Fibroblast of lung (primary cell): ENCODE data around the gene HPSE2. TPM values are rescaled to one million over a fixed set of nuclear protein-coding genes. Genes with fewer than 3 reads are reported as not detected.

Experiments used
- DNase-seq, 2 donors: peaks; one replicate each; pipeline versions ENCODE4 v3.0.0 to v3.0.0-alpha.2; 2010; ENCODE audit warnings: low read depth in 2 of 2
- H2AFZ ChIP-seq: 2 replicates; pipeline ENCODE4 v1.5.1; 2012; ENCODE audit warnings: low read length, control low read depth, inconsistent platforms
- H3K27ac ChIP-seq: 2 replicates; pipeline ENCODE4 v1.5.1; 2011; ENCODE audit warnings: low read length, control low read depth; ENCODE audit not compliant: insufficient read depth
- H3K27me3 ChIP-seq: 2 replicates; pipeline ENCODE4 v1.5.1; 2011; ENCODE audit warnings: mild to moderate bottlenecking, low read length; ENCODE audit not compliant: control insufficient read depth, insufficient read depth
- H3K36me3 ChIP-seq: 2 replicates; pipeline ENCODE4 v1.5.1; 2011; ENCODE audit warnings: low read length; ENCODE audit not compliant: control insufficient read depth, insufficient read depth
- H3K4me1 ChIP-seq: 2 replicates; pipeline ENCODE4 v1.5.1; 2011; ENCODE audit warnings: low read length; ENCODE audit not compliant: control insufficient read depth, insufficient read depth; ENCODE audit errors: extremely low read depth
- H3K4me2 ChIP-seq: 2 replicates; pipeline ENCODE4 v1.5.1; 2011; ENCODE audit warnings: low read length, control low read depth; ENCODE audit not compliant: insufficient read depth; ENCODE audit errors: extremely low read depth
- H3K4me3 ChIP-seq, 4 experiments: fragments of 200-600 bp in 1 of 4; sonication (generic) in 1 of 4; replicated peaks in 1 of 4; 2 replicates each; pipeline ENCODE4 v1.5.1; 2011 to 2016; ENCODE audit warnings: low read length in 4 of 4, low read depth in 3 of 4, mild to moderate bottlenecking in 3 of 4, control low read depth in 2 of 4, inconsistent platforms in 1 of 4, mixed read lengths in 1 of 4; ENCODE audit not compliant: insufficient read depth in 1 of 4; ENCODE audit errors: control extremely low read depth in 1 of 4
- H3K79me2 ChIP-seq: 2 replicates; pipeline ENCODE4 v1.5.1; 2012; ENCODE audit warnings: mild to moderate bottlenecking, low read length, inconsistent platforms; ENCODE audit not compliant: control insufficient read depth, insufficient read depth
- H3K9ac ChIP-seq: 2 replicates; pipeline ENCODE4 v1.5.1; 2011; ENCODE audit warnings: mild to moderate bottlenecking, low read length, control low read depth; ENCODE audit not compliant: insufficient read depth
- H3K9me3 ChIP-seq: 2 replicates; pipeline ENCODE4 v1.5.1; 2012; ENCODE audit warnings: low read depth, low read length; ENCODE audit not compliant: control insufficient read depth, insufficient read depth
- H4K20me1 ChIP-seq: 2 replicates; pipeline ENCODE4 v1.5.1; 2011; ENCODE audit warnings: low read length; ENCODE audit not compliant: control insufficient read depth, insufficient read depth; ENCODE audit errors: extremely low read depth
- CTCF ChIP-seq, 2 donors: IDR thresholded peaks in 1 of 2; conservative IDR thresholded peaks in 1 of 2; 1 replicate in 1 of 2; 2 replicates in 1 of 2; pipeline ENCODE4 v1.5.1; 2011 to 2012; ENCODE audit warnings: low read length in 2 of 2, control low read depth in 1 of 2, inconsistent platforms in 1 of 2, low read depth in 1 of 2, mild to moderate bottlenecking in 1 of 2
- EZH2 ChIP-seq: IDR thresholded peaks from 2 replicates; pipeline ENCODE4 v1.5.1; 2012; ENCODE audit warnings: low read length, control low read depth, mild to moderate bottlenecking; ENCODE audit errors: missing control alignments
- polyA plus RNA-seq, 2 donors: library from polyadenylated mRNA; depleted of rRNA in 1 of 2; stranded (reverse) in 1 of 2; unstranded in 1 of 2; fragments of >200 nt; gene quantifications; 2 replicates each; pipeline ENCODE4 v1.2.1, GENCODE V29; 2011 to 2012; ENCODE audit warnings: missing spikeins in 1 of 2
- total RNA-seq: library from RNA; depleted of rRNA; stranded (reverse); fragments of >200 nt; gene quantifications from 2 replicates; pipeline ENCODE4 v1.2.1, GENCODE V29; 2014

The HPSE2 gene
- total and polyA plus RNA-seq, 2 donors (not counting 1 experiment from before 2014, with no cell fraction given), result 0.02 to 0.17 TPM

- H3K27ac ChIP-seq, result no peak overlapping the region
- DNase-seq, result no peak
- H3K27me3 ChIP-seq, result no peaks in the 10 kb centered on the region
- H3K4me2 ChIP-seq, result no peak overlapping the region
- no peak overlapping the region for H3K4me3 ChIP-seq
- H3K4me1 ChIP-seq, result no peaks in the 10 kb centered on the region
- no peaks in the 10 kb centered on the region for H4K20me1 ChIP-seq
- no peak overlapping the region for H3K9ac ChIP-seq
- no peak overlapping the region for H2AFZ ChIP-seq
- no peaks in the 10 kb centered on the region for H3K9me3 ChIP-seq
- TF ChIP-seq CTCF (conservative IDR thresholded peaks at IDR 0.05 in 1 of 2, IDR thresholded peaks at IDR 0.05 in 1 of 2; ENCODE audit: low read depth in 1 of 2, low read length in 2 of 2), result no peak
- H3K79me2 ChIP-seq, result no peaks in the 10 kb centered on the region
- H3K36me3 ChIP-seq, result no peaks in the 10 kb centered on the region
These were observed 646.6 kb downstream of the HPSE2 start for GRCh38 chr10:98589007-98589406.

GRCh38 chr10:98587156-98587837 is 648.4 kb downstream of the HPSE2 start:
- no peak overlapping the region for H3K4me2 ChIP-seq
- no peaks in the 10 kb centered on the region for H3K79me2 ChIP-seq
- H3K36me3 ChIP-seq, result no peaks in the 10 kb centered on the region
- DNase-seq, result no peak
- no peaks in the 10 kb centered on the region for H4K20me1 ChIP-seq
- TF ChIP-seq CTCF (conservative IDR thresholded peaks at IDR 0.05 in 1 of 2, IDR thresholded peaks at IDR 0.05 in 1 of 2; ENCODE audit: low read depth in 1 of 2, low read length in 2 of 2) (no peak), EZH2 (no peak)
- no peak overlapping the region for H3K4me3 ChIP-seq
- no peak overlapping the region for H3K9ac ChIP-seq
- H3K9me3 ChIP-seq, result no peaks in the 10 kb centered on the region
- no peaks in the 10 kb centered on the region for H3K27me3 ChIP-seq
- no peaks in the 10 kb centered on the region for H3K4me1 ChIP-seq
- H3K27ac ChIP-seq, result no peak overlapping the region
- no peak overlapping the region for H2AFZ ChIP-seq

GRCh38 chr10:98586096-98586495 is 649.6 kb downstream of the HPSE2 start:
- Histone ChIP-seq H3K4me1 (no peaks in the 10 kb centered on the region), H3K9ac (no peak overlapping the region), H3K4me3 (no peak overlapping the region), H3K4me2 (no peak overlapping the region), H3K27me3 (no peaks in the 10 kb centered on the region), H2AFZ (no peak overlapping the region), H3K36me3 (no peaks in the 10 kb centered on the region), H4K20me1 (no peaks in the 10 kb centered on the region), H3K27ac (no peak overlapping the region), H3K79me2 (no peaks in the 10 kb centered on the region), H3K9me3 (no peaks in the 10 kb centered on the region)
- TF ChIP-seq EZH2, result no peak
- TF ChIP-seq CTCF (conservative IDR thresholded peaks at IDR 0.05 in 1 of 2, IDR thresholded peaks at IDR 0.05 in 1 of 2; ENCODE audit: low read depth in 1 of 2, low read length in 2 of 2), result no peak
- no peak for DNase-seq
